SK-N-SH (cell line): ENCODE results near the gene FASLG. TPM values are rescaled to one million over a fixed set of nuclear protein-coding genes. Genes with fewer than 3 reads are reported as not detected.
"Not testable (repeated sequence)": the region's sequence is repeated elsewhere in the genome, so short reads cannot be mapped to it uniquely, and the experiment has no call there.

Source experiments
- CTCF ChIA-PET: fragments of 300-600, 350-600 bp; formaldehyde crosslinking; extraction: SDS; loops from one replicate; lab custom pipeline; 2021; lab: Yijun Ruan, JAX
- POLR2A ChIA-PET: fragments of 350-600 bp; sonication (Branson Sonifier 250); formaldehyde crosslinking; extraction: SDS; loops from one replicate; lab custom pipeline; 2020; ENCODE audit warnings: antibody characterized with exemption, inconsistent platforms; lab: Yijun Ruan, JAX
- DNase-seq: peaks from one replicate; pipeline ENCODE4 v3.0.0; 2012
- H2AFZ ChIP-seq: fragments of 200-600 bp; sonication (generic); 2 replicates; pipeline ENCODE4 v1.8.1; 2016; ENCODE audit warnings: antibody characterized with exemption, mild to moderate bottlenecking, low read depth
- H3F3A ChIP-seq: fragments of 200-600 bp; sonication (generic); replicated peaks from 2 replicates; pipeline ENCODE3; 2016; ENCODE audit warnings: antibody characterized with exemption, mild to moderate bottlenecking; ENCODE audit not compliant: insufficient read depth
- H3K27ac ChIP-seq, 2 experiments: fragments of 200-500 bp in 1 of 2; fragments of 200-600 bp in 1 of 2; sonication (Bioruptor generic) in 1 of 2; sonication (generic), shearing (Covaris generic) in 1 of 2; 2 replicates each; pipeline versions ENCODE4 v1.5.1 to v1.6.1; 2014 to 2016; ENCODE audit warnings: low read depth in 2 of 2, inconsistent platforms in 1 of 2, low read length in 1 of 2, mild to moderate bottlenecking in 1 of 2, mixed read lengths in 1 of 2
- H3K27me3 ChIP-seq: fragments of 200-600 bp; sonication (generic), shearing (Covaris generic); 2 replicates; pipeline ENCODE4 v1.6.1; 2016; ENCODE audit warnings: mixed run types; ENCODE audit not compliant: insufficient read depth
- H3K36me3 ChIP-seq, 2 experiments: fragments of 200-500 bp in 1 of 2; fragments of 200-600 bp in 1 of 2; sonication (Bioruptor generic) in 1 of 2; sonication (generic) in 1 of 2; replicated peaks in 1 of 2; 2 replicates each; pipeline versions ENCODE3 to v1.5.1; 2014 to 2016; ENCODE audit warnings: low read length in 1 of 2, mild to moderate bottlenecking in 1 of 2; ENCODE audit not compliant: insufficient read depth in 2 of 2, control insufficient read depth in 1 of 2
- H3K4me1 ChIP-seq, 2 experiments: fragments of 200-500 bp in 1 of 2; fragments of 200-600 bp in 1 of 2; sonication (Bioruptor generic) in 1 of 2; sonication (generic), shearing (Covaris generic) in 1 of 2; 2 replicates each; pipeline versions ENCODE4 v1.5.1 to v1.6.1; 2014 to 2016; ENCODE audit warnings: low read depth in 1 of 2, low read length in 1 of 2, mixed run types in 1 of 2; ENCODE audit not compliant: insufficient read depth in 2 of 2, control insufficient read depth in 1 of 2
- H3K4me2 ChIP-seq: fragments of 200-600 bp; sonication (generic), shearing (Covaris generic); 2 replicates; pipeline ENCODE4 v1.6.1; 2017; ENCODE audit warnings: mixed run types
- H3K4me3 ChIP-seq, 2 experiments: fragments of 200-500 bp in 1 of 2; fragments of 200-600 bp in 1 of 2; sonication (Bioruptor generic) in 1 of 2; sonication (generic), shearing (Covaris generic) in 1 of 2; 2 replicates each; pipeline versions ENCODE4 v1.5.1 to v1.8.1; 2014 to 2016; ENCODE audit warnings: low read depth in 2 of 2, inconsistent platforms in 1 of 2, low read length in 1 of 2, mild to moderate bottlenecking in 1 of 2, mixed read lengths in 1 of 2, moderate library complexity in 1 of 2
- H3K79me2 ChIP-seq: fragments of 200-600 bp; sonication (generic); 2 replicates; pipeline ENCODE4 v1.8.1; 2017; ENCODE audit warnings: mild to moderate bottlenecking; ENCODE audit not compliant: insufficient read depth
- H3K9ac ChIP-seq: fragments of 200-600 bp; sonication (generic); 2 replicates; pipeline ENCODE4 v1.6.1; 2017; ENCODE audit warnings: mixed run types
- H3K9me2 ChIP-seq: fragments of 200-600 bp; sonication (generic); 2 replicates; pipeline ENCODE4 v1.6.1; 2017; ENCODE audit warnings: mixed run types
- H3K9me3 ChIP-seq: fragments of 200-600 bp; sonication (generic); 2 replicates; pipeline ENCODE4 v1.6.1; 2017; ENCODE audit warnings: mixed run types, mild to moderate bottlenecking, moderate library complexity
- H4K20me1 ChIP-seq: fragments of 200-600 bp; sonication (generic); 2 replicates; pipeline ENCODE4 v1.6.1; 2017; ENCODE audit warnings: mild to moderate bottlenecking, mixed run types; ENCODE audit not compliant: insufficient read depth
- CTCF ChIP-seq: fragments of 200-600 bp; sonication (generic); IDR thresholded peaks from 2 replicates; pipeline ENCODE4 v1.6.1; 2017; ENCODE audit warnings: antibody characterized with exemption, mild to moderate bottlenecking, moderate library complexity
- ELF1 ChIP-seq: IDR thresholded peaks from 2 replicates; pipeline ENCODE4 v1.4.0; 2012
- GABPA ChIP-seq: IDR thresholded peaks from 2 replicates; pipeline ENCODE4 v1.4.0; 2012; ENCODE audit warnings: low read depth, mild to moderate bottlenecking
- GATA2 ChIP-seq: sonication (generic); formaldehyde crosslinking; IDR thresholded peaks from 2 replicates; pipeline ENCODE4 v1.5.0; 2020; ENCODE audit warnings: mild to moderate bottlenecking, missing genetic modification reagents
- MEF2A ChIP-seq: IDR thresholded peaks from 2 replicates; pipeline ENCODE4 v1.4.0; 2012; ENCODE audit warnings: low read depth, borderline replicate concordance
- NRF1 ChIP-seq: IDR thresholded peaks from 2 replicates; pipeline ENCODE4 v1.6.1; 2012; ENCODE audit warnings: low read depth, mild to moderate bottlenecking, low read length
- PBX3 ChIP-seq: IDR thresholded peaks from 2 replicates; pipeline ENCODE4; 2012
- RAD21 ChIP-seq: IDR thresholded peaks from 2 replicates; pipeline ENCODE4 v1.6.1; 2012; ENCODE audit warnings: mild to moderate bottlenecking, low read length
- RFX5 ChIP-seq: IDR thresholded peaks from 2 replicates; pipeline ENCODE4 v1.6.1; 2012; ENCODE audit warnings: mild to moderate bottlenecking, improper control_type of control experiment, low read length
- SIN3A ChIP-seq: IDR thresholded peaks from 2 replicates; pipeline ENCODE4 v1.6.1; 2012; ENCODE audit warnings: low read depth, mild to moderate bottlenecking, low read length, moderate library complexity, borderline replicate concordance
- YY1 ChIP-seq: IDR thresholded peaks from 2 replicates; pipeline ENCODE4 v1.4.0; 2012; ENCODE audit warnings: low read depth, mild to moderate bottlenecking
- WGBS: methylation state at CpG from one replicate; pipeline ENCODE4 v1.1.6; 2017; ENCODE audit warnings: low lambda C conversion rate; 5-methylcytosine and 5-hydroxymethylcytosine counted together
- polyA plus RNA-seq, 3 experiments: library from polyadenylated mRNA; depleted of rRNA; stranded (reverse); fragments of >200 nt; gene quantifications; 2 replicates each; pipeline ENCODE4 v1.2.3, GENCODE V29; 2012
- TF ChIP-seq, protein P1 (sequence below): IDR thresholded peaks from 2 replicates; pipeline ENCODE4 v1.4.0; 2012; ENCODE audit warnings: low read depth
- TF ChIP-seq, protein P2 (sequence below): IDR thresholded peaks from 2 replicates; pipeline ENCODE4 v1.4.0; 2012; ENCODE audit warnings: low read depth, borderline replicate concordance
- TF ChIP-seq, protein P3 (sequence below): IDR thresholded peaks from 2 replicates; pipeline ENCODE4 v1.4.0; 2012; ENCODE audit warnings: low read depth, borderline replicate concordance

The FASLG gene
- polyA plus RNA-seq, 1 of the 3 experiments (the other 2 are of a cell fraction), result not detected

DNA sequence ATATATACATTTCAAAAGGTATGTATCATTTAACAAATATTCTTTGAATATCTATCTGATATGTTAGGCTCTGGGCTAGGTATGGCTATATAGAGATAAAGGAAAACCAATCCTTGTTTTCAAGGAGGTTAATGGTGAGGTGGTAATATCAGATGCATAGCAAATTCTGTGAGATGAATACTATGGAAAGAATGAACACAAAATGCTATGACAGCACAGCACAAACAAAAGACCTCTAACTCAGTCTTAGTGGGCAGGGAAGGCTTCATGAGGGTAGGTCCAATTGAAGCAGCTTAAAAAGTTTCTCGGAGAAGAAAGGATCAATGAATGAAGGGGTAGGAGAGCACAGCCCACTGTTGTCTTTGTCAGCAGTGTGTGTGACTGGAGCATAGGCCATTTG lies 27.2 kb downstream of the FASLG start:
- WGBS, result 75% methylated on average over 1 of the region's 1 CpG
- no peaks in the 10 kb centered on the region for H3K27me3 ChIP-seq
- H4K20me1 ChIP-seq, result no peaks in the 10 kb centered on the region
- no peak overlapping the region for H3K27ac ChIP-seq
- H3K9me2 ChIP-seq, result no peaks in the 10 kb centered on the region
- no peak overlapping the region for H3K9ac ChIP-seq
- DNase-seq, result no peak
- H3K4me1 ChIP-seq, result no peaks in the 10 kb centered on the region
- H2AFZ ChIP-seq, result no peak overlapping the region
- ChIA-PET CTCF (no interaction called here), POLR2A (no interaction called here)
- no peak overlapping the region for H3K4me2 ChIP-seq
- no peaks in the 10 kb centered on the region for H3F3A ChIP-seq
- TF ChIP-seq SIN3A, result no peak
- TF ChIP-seq, protein P1, sequence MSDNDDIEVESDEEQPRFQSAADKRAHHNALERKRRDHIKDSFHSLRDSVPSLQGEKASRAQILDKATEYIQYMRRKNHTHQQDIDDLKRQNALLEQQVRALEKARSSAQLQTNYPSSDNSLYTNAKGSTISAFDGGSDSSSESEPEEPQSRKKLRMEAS, result no peak
- no peak for TF ChIP-seq NRF1
- TF ChIP-seq GATA2, result no peak
- TF ChIP-seq, protein P2, sequence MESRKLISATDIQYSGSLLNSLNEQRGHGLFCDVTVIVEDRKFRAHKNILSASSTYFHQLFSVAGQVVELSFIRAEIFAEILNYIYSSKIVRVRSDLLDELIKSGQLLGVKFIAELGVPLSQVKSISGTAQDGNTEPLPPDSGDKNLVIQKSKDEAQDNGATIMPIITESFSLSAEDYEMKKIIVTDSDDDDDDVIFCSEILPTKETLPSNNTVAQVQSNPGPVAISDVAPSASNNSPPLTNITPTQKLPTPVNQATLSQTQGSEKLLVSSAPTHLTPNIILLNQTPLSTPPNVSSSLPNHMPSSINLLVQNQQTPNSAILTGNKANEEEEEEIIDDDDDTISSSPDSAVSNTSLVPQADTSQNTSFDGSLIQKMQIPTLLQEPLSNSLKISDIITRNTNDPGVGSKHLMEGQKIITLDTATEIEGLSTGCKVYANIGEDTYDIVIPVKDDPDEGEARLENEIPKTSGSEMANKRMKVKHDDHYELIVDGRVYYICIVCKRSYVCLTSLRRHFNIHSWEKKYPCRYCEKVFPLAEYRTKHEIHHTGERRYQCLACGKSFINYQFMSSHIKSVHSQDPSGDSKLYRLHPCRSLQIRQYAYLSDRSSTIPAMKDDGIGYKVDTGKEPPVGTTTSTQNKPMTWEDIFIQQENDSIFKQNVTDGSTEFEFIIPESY, result no peak
- no peak for TF ChIP-seq RFX5
- no peak for TF ChIP-seq GABPA
- no peak for TF ChIP-seq PBX3
- no peak for TF ChIP-seq MEF2A
- no peak for TF ChIP-seq RAD21
- no peak for TF ChIP-seq CTCF
- TF ChIP-seq, protein P3, sequence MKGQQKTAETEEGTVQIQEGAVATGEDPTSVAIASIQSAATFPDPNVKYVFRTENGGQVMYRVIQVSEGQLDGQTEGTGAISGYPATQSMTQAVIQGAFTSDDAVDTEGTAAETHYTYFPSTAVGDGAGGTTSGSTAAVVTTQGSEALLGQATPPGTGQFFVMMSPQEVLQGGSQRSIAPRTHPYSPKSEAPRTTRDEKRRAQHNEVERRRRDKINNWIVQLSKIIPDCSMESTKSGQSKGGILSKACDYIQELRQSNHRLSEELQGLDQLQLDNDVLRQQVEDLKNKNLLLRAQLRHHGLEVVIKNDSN, result no peak
- no peak for TF ChIP-seq ELF1
- no peak for TF ChIP-seq YY1
- H3K9me3 ChIP-seq, result no peaks in the 10 kb centered on the region
- H3K4me3 ChIP-seq, result no peak overlapping the region
- no peaks in the 10 kb centered on the region for H3K36me3 ChIP-seq
- H3K79me2 ChIP-seq, result no peaks in the 10 kb centered on the region

DNA sequence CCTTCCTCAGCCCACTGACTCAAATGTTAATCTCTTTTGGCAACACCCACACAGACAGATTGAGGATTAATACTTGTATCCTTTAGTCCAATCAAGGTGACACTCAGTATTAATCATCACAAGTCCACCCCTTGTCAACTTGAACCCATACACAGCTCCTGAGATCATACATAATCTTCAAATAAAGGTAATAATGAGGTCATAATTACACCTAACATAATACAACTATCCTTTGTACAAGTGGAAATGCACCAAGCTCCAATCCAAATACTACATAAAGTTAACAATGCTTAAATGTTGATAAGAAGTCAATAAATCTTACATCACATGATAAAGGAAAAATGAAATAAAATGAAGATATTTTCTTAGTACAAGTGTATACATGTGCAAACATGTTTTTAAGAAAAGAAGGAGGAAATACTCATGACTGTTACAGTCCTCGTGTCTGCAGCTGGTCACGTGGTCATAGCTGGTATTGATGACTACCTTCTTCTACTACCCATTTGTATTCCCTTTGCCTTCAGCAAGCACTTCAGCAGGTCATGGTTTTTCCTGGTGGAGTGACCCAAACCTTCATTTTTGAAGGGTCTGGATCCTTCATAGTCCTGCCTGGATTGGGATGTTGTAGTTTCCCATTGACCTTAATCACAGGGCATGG lies 29.7 kb downstream of the FASLG start:
- H3K9ac ChIP-seq, CTCF ChIA-PET: not testable (repeated sequence)

GRCh38 chr1:172690925-172691324 lies 32.0 kb downstream of the FASLG start:
- H3K9me3 ChIP-seq, H3K79me2 ChIP-seq, H3K4me1 ChIP-seq, H3K4me2 ChIP-seq, DNase-seq, H3K36me3 ChIP-seq, H3K4me3 ChIP-seq, CTCF ChIA-PET, POLR2A ChIA-PET, H2AFZ ChIP-seq, H3K9me2 ChIP-seq, H3K9ac ChIP-seq, H4K20me1 ChIP-seq, H3K27ac ChIP-seq, H3F3A ChIP-seq, H3K27me3 ChIP-seq: not testable (repeated sequence)
- WGBS, result 14% methylated on average over 1 of the region's 1 CpG

More for the DNA sequence above, 29.7 kb downstream of the FASLG start:
- POLR2A ChIA-PET, H3K27me3 ChIP-seq, H4K20me1 ChIP-seq, H3F3A ChIP-seq, H2AFZ ChIP-seq, H3K36me3 ChIP-seq, H3K79me2 ChIP-seq, H3K4me3 ChIP-seq, H3K9me3 ChIP-seq, H3K4me1 ChIP-seq, H3K27ac ChIP-seq, H3K9me2 ChIP-seq, DNase-seq, H3K4me2 ChIP-seq: not testable (repeated sequence)
- WGBS, result 34% methylated on average over 2 of the region's 2 CpGs
